Tibial artery (tissue), 4 donors: ENCODE results near the gene KDM2B.

Experiments
- DNase-seq, 2 donors: peaks; one replicate each; pipeline ENCODE4 v3.0.0-alpha.2; 2019
- H3K27ac ChIP-seq, 2 donors: fragments of 200-600 bp; sonication (generic) in 1 of 2; 1 replicate in 1 of 2; 2 replicates in 1 of 2; pipeline ENCODE4 v1.5.1; 2018 to 2019; ENCODE audit warnings: mild to moderate bottlenecking in 1 of 2
- H3K27me3 ChIP-seq, 2 donors: fragments of 200-600 bp; sonication (generic) in 1 of 2; one replicate each; pipeline versions ENCODE4 v1.5.1 to v1.6.0; 2016 to 2019
- H3K36me3 ChIP-seq, 3 donors: fragments of 200-600 bp; sonication (generic) in 2 of 3; one replicate each; pipeline ENCODE4 v1.5.1; 2016 to 2019; ENCODE audit warnings: mild to moderate bottlenecking in 2 of 3
- H3K4me1 ChIP-seq, 4 donors: fragments of 200-600 bp; sonication (generic) in 2 of 4; 1 replicate in 3 of 4; 2 replicates in 1 of 4; pipeline ENCODE4 v1.5.1; 2016 to 2019
- H3K4me3 ChIP-seq, 2 donors: fragments of 200-600 bp; sonication (generic) in 1 of 2; 1 replicate in 1 of 2; 2 replicates in 1 of 2; pipeline ENCODE4 v1.5.1; 2018 to 2019; ENCODE audit warnings: mild to moderate bottlenecking in 2 of 2
- H3K9me3 ChIP-seq, 3 donors: fragments of 200-600 bp; sonication (generic) in 1 of 3; one replicate each; pipeline ENCODE4 v1.5.1; 2016 to 2019
- intact Hi-C: fragments of 100-400 bp; cut with DNase I; formaldehyde crosslinking; loops from one replicate; pipeline ENCODE4 v1.15.0; 2023; ENCODE audit warnings: low total_unique reads
- TF ChIP-seq, protein P1 (sequence below), 2 experiments: fragments of 200-600 bp in 1 of 2; fragments of 450-650 bp in 1 of 2; IDR thresholded peaks; one replicate each; pipeline ENCODE4 v1.5.1; 2017 to 2019; ENCODE audit warnings: antibody characterized with exemption in 2 of 2, mild to moderate bottlenecking in 1 of 2, moderate library complexity in 1 of 2

KDM2B gene

DNA sequence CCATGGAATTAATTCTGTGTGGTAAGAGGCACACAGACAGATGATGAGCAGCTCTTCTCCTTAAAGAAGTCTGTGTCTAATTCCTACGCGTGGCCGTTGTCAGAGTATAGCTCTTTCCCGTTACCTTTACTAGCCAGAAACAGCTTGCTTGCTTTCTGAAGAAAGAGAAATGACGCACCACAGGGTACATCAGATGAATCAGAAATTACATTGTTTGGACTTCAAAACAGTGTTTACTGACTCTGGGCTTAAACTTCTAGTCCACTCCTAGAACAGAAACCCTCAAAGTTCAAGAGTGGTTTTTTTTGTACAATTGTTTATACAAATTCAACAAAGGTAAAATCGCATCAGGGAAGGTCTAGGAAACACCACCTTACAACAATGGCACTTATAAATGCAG, 151.9 kb downstream of the KDM2B start:
- intact Hi-C loops, result no loop called here
- no peak for DNase-seq
- H3K27me3 ChIP-seq, result no peaks in the 10 kb centered on the region
- peaks cover 75 to 90% (median 89%) of the 10 kb centered on the region in 3 donors for H3K36me3 ChIP-seq
- TF ChIP-seq, protein P1, sequence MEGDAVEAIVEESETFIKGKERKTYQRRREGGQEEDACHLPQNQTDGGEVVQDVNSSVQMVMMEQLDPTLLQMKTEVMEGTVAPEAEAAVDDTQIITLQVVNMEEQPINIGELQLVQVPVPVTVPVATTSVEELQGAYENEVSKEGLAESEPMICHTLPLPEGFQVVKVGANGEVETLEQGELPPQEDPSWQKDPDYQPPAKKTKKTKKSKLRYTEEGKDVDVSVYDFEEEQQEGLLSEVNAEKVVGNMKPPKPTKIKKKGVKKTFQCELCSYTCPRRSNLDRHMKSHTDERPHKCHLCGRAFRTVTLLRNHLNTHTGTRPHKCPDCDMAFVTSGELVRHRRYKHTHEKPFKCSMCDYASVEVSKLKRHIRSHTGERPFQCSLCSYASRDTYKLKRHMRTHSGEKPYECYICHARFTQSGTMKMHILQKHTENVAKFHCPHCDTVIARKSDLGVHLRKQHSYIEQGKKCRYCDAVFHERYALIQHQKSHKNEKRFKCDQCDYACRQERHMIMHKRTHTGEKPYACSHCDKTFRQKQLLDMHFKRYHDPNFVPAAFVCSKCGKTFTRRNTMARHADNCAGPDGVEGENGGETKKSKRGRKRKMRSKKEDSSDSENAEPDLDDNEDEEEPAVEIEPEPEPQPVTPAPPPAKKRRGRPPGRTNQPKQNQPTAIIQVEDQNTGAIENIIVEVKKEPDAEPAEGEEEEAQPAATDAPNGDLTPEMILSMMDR (IDR thresholded peaks at IDR 0.05), result no peak
- no peak overlapping the region for H3K4me3 ChIP-seq
- no peaks in the 10 kb centered on the region for H3K4me1 ChIP-seq
- H3K27ac ChIP-seq, result no peak overlapping the region
- no peaks in the 10 kb centered on the region for H3K9me3 ChIP-seq

DNA sequence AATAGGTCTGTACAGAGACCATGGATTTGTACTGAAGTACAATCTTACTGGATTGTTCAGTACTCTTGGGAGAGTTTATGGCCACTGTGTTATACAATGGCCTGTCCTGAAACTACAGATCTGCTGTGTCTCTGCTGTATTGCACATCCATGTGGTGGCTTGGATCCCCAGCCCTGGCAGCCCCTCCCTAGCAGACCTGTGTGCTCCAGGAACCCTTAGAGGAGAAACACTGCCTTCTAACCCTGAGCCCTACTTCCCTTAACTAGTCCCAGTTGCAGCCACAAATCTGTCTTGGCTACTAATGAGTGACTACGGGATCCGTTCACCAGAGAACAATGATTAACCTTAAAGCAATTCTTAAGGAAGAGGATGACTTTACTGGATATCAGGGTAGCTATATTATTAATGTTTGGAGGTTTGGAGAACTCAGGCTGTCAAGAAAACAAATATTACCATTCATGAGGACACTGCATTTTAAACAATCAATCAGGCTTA, 153.2 kb downstream of the KDM2B start:
- Histone ChIP-seq H3K4me1 (no peaks in the 10 kb centered on the region), H3K4me3 (no peak overlapping the region), H3K27me3 (no peaks in the 10 kb centered on the region), H3K27ac (no peak overlapping the region), H3K36me3 (peaks cover 80 to 93% (median 92%) of the 10 kb centered on the region in 3 donors), H3K9me3 (no peaks in the 10 kb centered on the region)
- TF ChIP-seq, protein P1 (IDR thresholded peaks at IDR 0.05), result no peak
- no peak for DNase-seq
- intact Hi-C loops, result no loop called here

DNA sequence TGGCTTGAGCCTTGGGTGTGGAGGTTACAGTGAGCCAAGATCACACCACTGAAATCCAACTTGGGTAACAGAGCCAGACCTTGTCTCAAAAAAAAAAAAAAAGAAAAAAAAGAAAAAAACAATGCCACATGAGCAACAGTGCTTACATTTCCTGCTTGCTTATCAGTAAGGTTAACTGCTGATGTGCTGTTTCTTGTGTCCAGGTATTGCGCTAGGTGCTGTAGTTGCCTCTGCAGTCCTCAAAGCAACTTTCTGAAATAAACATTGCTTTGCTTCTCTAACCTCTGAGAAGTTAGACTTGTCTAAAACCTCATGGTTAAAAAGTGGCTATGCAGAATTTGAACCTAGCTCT, 156.2 kb downstream of the KDM2B start:
- no peak for DNase-seq
- intact Hi-C loops, result no loop called here
- Histone ChIP-seq H3K4me3 (no peak overlapping the region), H3K27ac (no peak overlapping the region), H3K36me3 (peaks cover 73 to 96% (median 85%) of the 10 kb centered on the region in 3 donors), H3K4me1 (no peaks in the 10 kb centered on the region), H3K27me3 (no peaks in the 10 kb centered on the region), H3K9me3 (no peaks in the 10 kb centered on the region)
- TF ChIP-seq, protein P1 (IDR thresholded peaks at IDR 0.05), result no peak

DNA sequence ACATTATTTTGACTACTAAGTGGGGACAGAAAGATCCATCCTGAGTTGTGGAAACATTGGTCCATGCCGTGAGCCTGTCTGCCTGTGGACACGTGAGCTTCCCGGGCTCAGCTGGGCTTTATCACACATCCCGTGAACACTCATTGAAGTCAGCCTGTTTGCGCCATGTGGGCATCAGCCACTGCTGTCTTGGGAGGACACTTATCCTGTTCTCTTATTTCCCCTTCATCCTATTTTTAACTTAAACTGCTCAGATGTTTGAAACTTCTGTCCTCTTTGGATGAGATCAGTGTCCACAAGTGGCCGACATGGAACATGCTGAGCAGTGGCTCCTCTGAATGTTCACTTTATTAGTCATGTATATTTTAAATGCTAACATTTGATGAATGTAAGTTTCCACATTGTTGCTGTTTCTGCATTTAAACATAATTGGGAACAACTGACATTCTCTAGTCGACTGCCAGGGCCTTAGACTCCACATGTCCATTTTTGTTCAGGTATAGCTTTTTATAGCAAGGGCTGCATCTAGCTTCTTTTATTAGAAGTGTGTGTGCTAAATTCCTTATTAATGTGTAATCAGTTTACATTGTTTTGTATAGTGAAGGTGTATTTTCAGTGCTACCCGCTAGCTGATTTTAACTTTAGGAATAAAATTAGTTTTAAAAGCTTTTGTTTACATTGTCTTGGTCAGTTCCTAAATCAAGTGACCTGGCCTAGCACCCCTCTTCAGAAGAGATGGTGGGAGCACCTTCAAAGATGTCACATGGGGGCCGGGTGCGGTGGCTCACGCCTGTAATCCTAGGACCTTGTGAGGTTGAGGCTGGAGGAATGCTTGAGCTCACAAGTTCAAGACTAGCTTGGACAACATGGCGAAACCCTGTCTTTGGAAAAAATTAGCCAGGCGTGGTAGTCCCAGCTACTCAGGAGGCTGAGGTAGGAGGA, 156.9 kb downstream of the KDM2B start:
- Histone ChIP-seq H3K4me1 (no peaks in the 10 kb centered on the region), H3K9me3 (no peaks in the 10 kb centered on the region), H3K4me3 (no peak overlapping the region), H3K27ac (no peak overlapping the region), H3K27me3 (no peaks in the 10 kb centered on the region), H3K36me3 (peaks cover 66 to 94% (median 79%) of the 10 kb centered on the region in 3 donors)
- intact Hi-C loops, result no loop called here
- TF ChIP-seq, protein P1 (IDR thresholded peaks at IDR 0.05), result no peak
- no peak for DNase-seq

DNA sequence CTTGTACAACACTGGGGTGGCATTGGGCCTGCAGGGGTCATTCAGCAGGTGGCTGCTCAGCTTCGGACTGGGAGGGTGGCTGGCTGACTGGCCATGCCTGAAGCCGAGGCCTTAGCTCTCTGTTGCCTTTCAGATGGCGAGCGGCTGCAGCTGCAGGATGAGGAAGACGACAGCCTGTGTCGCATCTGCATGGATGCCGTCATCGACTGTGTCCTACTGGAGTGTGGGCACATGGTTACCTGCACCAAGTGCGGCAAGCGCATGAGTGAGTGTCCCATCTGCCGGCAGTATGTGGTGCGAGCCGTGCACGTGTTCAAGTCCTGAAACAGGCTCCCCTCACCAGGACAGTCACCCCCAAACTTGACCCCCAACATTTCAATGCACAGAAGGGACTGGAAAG, 157.6 kb downstream of the KDM2B start:
- TF ChIP-seq, protein P1 (IDR thresholded peaks at IDR 0.05), result no peak
- H3K4me1 ChIP-seq, result no peaks in the 10 kb centered on the region
- intact Hi-C loops, result no loop called here
- H3K4me3 ChIP-seq, result no peak overlapping the region
- H3K9me3 ChIP-seq, result no peaks in the 10 kb centered on the region
- H3K27ac ChIP-seq, result no peak overlapping the region
- peaks cover 59 to 90% (median 72%) of the 10 kb centered on the region in 3 donors for H3K36me3 ChIP-seq
- no peak for DNase-seq
- H3K27me3 ChIP-seq, result no peaks in the 10 kb centered on the region
